Hepatic stellate cell (primary cell): ENCODE results near the gene STPG2.

Experiments
- DNase-seq: peaks from one replicate; pipeline ENCODE4 v3.0.0; 2011; ENCODE audit warnings: low spot score

STPG2 gene

DNA sequence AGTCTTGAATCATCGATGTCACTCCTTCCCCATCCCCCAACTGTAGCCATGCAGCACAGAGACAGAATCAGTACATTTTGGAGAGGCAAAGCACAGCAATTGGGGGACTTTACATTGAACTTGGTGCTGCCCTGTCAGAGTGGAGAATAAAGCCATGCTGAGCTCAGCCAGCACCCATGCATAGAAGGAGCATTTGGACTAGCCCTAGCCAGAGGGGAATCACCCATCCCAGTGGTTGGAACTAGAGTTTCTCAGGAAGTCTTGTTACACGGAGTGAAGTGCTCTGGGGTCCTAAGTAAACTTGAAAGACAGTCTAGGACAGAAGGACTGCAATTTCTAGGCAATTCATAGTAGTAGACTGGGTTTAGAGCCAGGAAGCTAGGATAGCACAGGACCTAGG, 49.6 kb downstream of the STPG2 start:
- DNase-seq: no peak

DNA sequence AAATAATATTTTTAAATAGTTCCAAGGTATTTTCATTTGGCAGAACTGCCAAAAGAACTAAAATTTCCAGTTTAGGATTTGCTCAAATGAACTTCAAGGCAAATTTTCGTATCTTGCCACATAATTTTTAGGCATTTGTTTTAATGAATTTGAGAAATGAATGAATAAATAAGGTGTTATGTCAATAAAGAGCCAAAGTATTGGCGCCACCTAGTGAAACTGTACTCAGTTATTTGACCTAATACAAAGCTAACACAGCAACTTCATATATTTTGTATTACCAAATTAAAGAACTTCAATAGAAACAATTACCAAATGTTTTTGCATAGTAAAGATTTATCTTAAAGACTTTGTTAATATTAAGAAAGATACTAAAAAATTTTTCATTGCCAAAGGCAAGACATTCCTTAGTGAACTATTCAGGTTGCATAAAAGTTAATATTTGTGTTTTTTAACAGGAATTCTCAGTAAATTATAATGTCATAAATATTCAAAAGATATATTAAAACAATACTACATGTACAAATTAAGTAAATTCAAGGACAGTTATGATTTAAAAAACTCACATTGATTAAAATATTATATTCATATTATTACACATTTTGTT, 50.3 kb downstream of the STPG2 start:
- DNase-seq: no peak

DNA sequence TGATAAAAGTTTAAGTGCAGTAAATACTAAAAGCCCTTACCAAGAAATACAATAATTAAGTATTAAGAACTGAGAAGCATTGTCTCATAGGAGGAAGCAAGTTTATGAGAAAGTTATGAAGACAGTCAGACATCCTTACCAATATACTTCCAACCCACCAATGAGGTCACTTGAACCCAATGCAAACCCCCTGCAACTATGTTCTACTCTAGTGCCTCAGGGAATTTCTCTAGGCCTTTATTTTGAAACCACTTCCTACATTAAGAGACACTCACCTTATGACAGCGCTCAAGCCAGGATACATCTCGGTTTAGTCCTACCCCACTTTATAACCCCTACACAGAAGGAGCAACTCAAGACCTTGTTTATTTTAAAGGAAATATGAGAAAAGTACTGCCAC, 61.3 kb downstream of the STPG2 start:
- DNase-seq: no peak

DNA sequence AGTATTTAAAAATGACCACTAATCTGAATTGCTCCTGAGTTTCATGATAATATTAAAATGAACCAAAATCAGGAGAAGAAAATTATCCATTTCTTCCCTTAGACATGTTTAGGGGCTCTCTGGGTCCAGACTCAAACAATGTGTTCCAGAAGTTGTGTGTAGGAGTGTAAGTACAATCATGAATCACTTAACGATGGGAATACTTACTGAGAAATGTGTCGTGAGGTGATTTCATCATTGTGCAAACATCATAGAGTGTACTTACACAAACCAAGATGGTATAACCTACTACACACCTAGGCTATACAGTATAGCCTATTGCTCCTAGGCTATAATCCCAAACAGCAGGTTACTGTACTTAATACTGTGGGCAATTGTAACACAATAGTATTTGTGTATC, 74.8 kb downstream of the STPG2 start:
- no peak for DNase-seq

DNA sequence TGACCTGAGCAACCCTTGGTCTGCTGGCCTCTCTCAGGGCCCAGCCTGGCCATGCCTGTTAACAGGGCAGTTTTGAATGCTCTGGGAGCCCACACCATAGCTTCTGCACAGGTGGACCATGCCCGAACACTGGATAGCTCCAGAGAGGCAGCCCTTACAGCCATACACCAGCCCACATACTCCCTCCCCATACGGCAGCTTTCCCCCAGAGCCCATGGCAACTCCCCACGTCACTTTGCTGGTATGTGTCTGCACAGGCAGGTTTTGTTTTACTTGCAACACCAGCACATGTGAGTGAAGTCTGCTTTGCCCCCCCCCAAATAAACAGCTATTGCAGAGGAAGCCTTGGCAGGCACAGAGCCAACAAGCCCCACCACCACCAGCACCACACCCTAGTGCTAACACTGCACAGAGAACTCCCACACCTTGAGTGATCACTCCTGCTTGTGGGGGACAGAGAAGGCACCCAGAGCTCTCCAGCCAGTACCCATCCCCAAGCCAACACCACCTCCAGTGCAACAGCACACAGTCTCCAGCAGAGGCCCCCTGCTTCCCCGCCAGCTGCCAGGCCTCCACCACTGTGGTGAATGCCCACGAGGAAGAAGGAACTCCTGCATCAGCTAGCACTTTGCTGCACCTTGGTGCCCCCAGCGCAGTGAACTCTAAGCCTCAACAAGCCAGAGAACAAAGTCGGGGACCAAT, 87.3 kb downstream of the STPG2 start:
- DNase-seq: no peak

DNA sequence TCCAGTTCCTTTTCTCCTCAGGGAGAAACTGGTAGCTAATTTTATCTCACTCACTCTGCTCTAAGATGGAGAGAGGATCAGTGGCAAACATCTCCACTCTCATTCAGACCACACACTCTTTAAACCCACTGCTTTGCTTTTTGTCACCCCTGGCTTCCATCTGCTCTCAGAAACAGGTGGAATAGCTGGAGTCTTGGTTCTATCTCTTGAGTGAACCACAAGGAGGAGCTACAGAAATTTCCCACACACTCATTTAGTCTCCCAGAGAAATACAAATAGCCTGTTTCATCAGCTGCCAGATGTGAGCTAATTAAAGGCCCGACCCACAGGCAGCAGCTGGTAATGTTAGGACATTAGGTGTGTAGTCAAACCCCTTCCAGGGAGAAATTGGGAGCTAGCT, 96.6 kb downstream of the STPG2 start:
- no peak for DNase-seq

DNA sequence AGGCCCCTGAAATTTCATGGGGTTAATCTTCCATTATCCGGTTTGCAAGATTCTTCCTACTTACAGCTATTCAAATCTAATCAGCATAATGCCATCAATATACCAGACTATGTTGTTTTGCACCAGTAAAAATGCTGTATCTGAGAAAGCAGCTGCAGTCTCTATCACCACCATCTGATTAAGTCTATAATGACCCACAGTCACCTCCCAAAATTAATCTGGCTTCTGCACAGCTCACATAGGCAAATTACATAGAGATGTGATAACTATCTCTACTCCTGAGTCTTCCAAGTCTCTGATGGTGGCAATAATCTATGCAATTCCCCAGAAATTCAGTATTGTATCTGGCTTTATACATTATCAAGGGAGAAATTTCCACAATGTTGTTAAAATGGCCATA, 113.2 kb downstream of the STPG2 start:
- no peak for DNase-seq

DNA sequence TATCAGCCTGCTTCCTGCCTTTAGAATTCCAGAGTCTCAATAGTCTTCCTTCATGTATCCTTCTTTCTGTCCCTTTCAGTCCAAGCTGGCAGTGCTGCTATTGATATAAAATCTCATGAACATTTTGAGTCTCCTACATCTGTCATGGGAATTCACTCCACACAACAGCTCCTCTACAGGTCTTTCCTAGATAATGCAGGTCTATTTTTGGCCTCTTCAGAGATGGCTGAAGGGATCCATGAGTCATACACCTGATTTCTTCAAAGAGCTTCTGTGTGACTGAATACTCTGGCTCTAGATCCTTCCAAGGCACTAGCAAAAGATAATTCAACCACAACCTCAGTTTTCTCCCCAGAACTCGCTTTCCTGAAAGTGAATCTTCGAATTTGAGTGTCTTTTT, 115.4 kb downstream of the STPG2 start:
- DNase-seq: no peak

DNA sequence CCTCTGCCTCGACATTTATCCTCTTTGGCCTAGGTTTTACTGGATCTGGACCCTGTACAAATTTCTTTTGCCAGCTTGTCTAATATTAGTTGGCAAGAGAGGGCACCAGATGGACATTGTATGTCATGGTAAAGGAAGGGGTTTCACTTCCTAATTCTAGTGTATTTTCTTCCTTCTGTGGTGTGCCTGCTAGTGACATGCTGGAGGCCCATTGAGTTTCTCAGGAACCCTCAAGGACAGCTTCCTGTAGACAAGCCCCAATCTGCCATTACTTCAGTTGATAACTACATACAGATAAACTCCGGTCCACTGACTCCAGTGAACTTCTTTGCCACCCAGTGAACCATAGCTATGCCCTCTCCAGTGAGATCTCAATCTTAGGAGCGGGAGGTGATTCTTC, 116.9 kb downstream of the STPG2 start:
- DNase-seq: no peak

DNA sequence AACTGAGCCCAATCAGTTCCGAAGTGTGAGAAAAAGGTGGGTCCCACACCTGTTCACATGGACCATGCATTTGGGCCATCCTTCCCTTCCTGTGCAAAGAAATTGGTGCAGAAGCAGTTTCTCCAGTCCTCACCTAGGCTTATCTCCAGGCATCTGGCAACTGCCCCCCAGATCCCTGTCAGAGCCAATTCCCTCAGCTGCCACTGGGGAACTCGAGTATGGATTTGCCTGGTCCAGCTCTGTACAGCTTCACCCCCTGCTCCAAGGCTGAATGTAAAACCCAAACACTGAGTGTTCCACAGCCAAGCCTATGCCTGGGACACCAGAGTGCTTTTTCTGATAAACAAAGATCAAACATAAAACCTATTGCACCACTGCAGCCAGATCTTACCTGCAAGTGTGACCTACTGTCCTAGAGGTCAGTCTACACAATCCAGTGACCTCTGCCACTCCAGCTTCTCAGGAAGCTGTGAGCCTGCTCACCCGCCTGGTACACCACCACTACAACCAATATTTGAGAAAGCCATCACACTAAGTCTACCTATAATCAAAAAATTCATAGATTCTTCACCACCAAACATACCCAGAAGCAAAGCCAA, 136.4 kb downstream of the STPG2 start:
- DNase-seq: no peak

DNA sequence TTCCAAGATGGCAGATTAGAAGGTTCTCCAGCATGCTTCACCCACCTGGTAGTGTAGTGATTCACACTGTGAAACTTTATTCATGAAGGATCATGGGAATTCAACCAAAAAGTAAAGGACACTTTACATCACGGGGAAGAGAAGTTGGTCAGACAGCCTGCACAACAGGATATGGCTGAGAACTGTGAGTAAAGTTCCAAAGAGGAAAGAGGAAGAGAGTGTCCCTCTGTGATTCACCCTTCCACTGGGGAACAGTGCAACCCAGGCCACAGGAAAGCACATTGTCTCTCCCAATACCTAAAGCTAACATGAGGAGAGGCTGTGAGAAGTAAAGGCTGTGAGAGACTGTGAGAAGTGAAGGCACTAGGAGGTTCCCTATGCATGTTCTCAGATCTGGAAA, 137.2 kb downstream of the STPG2 start:
- no peak for DNase-seq

DNA sequence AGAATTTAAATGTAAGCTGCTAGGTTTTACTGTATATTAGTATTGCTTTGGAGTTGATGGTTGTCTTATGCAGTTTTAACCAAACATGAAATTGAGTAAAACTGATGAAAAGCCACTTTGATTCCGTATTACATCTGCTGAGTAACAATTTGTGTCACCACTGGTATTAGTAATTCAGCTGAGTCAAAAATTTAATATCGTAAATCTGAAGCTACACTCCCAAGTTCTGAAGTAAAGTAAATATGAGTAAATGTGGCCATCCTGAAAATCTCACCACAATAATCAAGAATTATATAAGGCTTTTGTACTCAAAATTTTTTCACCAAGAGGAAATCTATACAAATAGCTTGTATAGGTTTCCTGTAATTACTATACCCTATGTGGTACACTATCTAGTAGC, 142.3 kb downstream of the STPG2 start:
- no peak for DNase-seq

DNA sequence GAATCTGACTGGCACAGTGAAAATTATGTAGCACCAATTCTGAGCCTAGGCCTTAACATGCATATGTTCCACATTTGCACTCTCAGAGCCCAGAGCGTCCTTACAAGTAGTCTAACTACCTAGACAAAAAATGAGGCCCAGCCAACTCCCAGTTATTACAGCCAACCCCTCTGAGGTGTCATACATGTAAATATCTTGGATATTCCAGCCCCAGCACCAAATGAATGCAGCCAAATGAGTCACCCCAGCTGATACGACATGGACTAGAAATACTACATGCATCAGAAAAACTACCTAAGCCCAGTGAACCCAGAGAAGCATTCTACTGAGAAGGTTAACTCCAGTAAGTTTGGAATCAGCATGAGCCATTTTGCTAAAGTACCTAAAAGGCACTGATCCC, 145.1 kb downstream of the STPG2 start:
- DNase-seq: no peak

DNA sequence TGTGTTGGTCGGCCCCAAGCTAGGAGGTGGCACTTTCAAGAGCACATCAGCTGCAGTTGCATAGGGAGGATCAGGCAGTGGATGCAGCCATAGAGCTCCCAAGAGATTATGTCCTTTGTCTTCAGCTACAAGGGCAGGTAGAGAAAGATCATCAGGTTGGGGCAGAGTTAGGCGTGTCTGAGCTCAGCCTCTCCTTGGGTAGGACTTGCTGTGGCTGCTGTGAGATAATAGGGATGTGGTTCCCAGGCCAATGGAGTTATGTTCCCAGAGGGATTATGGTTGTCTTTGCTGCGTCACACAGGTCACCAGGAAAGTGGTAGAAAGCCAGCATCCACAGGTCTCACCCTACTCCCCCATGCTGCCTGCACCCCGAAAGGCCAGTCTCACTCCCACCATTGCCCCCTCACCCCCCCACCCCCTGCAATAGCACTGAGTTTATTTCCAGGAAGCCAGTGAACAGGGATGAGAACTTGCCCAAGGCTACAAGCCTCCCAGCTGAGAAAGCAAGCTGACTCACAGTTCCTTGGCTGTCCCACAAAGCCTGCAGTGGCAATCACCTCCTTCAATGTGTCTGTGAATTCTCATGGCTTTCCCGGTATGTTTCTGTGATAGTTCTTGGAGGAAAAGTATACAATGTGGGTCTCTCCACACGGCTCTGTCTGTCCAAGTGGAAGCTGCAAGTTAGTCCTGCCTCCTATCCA, 148.4 kb downstream of the STPG2 start:
- no peak for DNase-seq

DNA sequence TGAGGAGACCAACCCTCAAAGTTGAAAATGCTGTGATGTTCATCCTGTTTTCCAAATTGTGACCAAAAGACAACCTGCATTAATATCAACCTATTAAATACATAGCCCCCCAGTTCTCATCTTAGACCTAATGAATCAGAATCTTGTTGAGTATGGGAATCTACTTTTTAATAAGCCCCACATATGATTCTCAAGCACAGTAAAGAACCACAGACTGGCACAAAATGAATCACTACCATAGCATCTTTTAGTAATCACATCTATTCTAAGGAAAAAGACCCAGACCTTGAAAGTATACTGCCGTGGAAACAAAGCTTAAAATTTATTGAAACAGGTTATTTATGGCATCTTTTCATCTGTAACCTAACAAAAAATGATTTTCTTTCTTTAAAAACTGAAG, 152.9 kb downstream of the STPG2 start:
- DNase-seq: no peak

DNA sequence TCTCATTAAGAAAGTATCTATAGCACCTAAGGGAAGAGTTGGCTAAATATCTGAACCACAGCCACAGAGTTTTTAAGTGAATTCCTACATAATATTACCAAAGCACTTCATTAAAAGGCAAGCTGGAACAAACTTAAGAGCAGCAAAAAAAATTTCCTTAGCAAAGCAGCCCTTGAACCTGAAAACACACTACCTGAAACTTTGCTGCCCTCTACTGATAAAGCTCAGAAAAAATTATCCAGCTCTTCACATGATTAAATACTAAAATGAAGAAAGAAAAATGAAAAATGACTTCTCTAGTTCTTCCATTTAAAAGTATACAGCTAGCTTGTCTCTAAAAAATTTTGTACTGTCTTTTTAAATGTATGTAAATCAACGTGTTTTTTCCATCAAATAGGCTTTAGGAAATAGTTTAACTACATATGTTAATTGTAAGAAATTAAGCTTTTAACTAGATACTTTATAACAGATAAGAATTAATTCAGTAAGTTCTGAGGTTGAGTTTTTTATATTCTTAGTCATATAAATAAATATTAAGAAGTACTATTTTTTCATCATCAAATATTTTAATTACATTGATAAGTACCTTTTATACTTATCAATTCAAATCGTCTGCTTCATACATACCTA, 156.1 kb downstream of the STPG2 start:
- no peak for DNase-seq

DNA sequence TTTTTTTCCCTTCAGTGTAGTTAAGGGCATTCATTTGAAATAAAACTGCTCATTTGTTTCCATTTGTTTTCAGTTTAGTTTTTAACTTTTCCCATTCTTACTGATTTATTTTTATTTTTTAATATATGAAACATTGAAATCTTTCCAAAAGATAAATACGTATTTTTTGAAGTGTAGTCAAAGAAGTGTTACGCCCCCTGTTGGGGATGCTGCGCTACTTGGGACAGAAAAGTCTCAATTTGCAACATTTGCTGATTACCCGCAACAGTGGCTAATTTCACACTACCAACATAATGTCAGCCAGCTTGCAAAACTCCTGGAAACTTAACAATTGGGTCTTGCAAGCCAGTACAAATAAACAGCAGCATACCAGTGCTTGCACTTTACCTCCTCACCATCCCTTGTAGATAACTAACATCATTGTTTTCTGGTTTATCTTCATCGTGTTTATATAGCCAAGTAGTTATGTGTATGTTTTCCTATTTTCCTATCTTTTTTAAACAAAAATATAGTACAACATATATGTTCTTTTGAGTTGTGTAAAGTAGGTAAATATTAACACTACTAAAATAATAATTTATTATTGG, 158.6 kb downstream of the STPG2 start:
- DNase-seq: no peak

DNA sequence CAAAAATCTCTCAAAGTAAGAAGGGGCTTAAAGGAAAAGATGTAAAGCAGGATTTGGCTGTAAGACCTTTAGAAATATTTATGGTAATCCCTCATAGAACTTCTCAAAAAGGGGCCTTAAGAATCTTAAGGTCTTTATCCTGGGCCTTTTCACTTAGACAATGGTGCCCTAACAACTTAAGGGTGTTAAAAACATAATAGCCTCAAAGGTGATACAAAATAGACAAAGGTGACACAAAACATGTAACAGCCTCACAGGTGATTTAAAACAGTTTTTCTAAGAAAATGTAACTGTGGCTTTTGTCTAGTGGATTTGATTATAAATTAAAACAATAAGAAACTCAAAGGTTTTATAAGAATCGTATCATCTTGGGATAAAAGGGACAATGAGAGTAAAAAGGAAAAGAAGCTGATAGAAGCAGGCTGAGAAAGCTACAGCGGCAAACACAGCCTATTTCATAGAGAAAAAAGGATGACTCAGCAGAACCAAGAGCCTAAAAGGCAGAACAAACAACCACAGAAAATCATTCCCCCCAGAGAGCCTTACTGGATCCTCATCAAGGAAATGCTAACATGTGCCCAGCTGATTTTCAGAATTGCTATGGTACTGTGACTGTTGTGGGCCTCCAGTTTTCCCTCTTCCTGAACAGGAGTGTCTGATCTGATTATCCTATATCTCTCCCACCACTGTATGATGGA, 164.3 kb downstream of the STPG2 start:
- DNase-seq: no peak

DNA sequence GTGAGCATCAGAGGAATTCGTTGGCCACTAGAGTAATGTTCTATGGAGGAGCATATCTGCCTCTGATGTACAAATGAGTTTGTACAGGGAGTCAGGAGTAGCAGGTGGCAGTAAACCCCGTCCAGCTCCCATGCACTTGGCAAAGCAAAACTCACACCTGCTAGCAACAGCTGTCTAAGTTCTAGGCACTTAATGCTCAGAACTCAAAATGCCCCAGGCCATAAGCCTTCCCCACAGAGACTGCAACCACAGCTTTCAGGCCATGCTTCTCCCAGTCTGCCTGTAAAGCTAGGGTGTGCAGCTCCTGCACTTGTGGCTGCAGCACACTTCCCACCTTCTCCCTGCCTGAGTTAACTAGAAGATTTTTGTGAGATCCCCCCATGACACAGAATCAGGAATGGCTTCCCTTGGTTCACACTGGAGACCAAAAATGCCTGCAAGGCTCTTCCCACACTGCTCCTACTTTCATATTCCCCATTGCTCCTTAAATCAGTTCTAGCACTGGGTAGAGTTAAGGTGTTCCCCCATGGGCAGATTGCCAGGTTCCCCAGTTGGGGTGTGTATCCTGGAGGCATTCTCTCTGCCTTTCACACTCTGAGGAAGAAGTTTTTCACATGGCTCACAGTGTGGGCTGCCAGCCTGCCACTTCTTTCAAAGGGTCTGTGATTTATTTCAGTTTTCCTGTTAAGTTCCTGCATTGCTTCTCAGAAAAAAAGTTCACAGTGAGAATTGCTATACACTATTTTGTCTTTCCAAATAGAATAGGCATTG, 189.9 kb downstream of the STPG2 start:
- no peak for DNase-seq

DNA sequence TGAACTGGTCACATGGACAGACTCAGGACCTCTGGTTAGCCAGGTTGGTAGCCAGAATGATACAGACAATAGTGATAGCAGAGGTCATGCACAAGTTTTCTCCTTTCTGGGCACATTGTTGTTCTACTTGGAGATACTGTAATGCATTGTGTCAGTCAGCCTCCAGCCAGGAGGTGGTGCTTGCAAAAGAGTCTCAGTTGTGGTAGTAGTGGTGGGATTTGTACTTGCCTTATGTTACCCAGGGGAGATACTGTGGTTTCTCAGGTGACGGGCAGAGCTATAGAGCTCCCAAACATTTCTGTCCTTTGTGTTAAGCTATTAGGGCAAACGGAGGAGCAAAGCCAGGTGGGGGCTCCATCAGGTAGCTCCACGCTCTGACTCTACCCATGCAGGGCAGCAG, 190.5 kb downstream of the STPG2 start:
- no peak for DNase-seq

DNA sequence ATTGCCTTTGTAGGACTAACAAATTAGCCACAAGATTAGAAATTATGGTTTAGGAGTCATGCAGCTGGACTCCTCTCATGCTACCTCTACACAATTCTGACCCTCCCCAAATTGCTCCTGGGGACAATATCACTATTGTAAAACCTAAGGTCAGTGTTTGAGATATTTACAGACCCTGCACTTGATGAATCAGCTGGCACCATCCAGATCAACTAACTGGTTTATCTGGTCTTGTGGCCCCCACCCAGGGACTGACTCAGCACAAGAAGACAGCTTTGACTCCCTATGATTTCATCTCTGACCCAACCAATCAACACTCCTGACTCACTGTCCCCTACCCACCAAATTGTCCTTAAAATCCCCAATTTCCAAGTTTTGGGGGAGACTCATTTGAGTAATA, 192.4 kb downstream of the STPG2 start:
- DNase-seq: no peak
